Natural killer cell (primary cell): Measurements from ENCODE around the gene COL19A1. TPM values are rescaled to one million over a fixed set of nuclear protein-coding genes. Genes with fewer than 3 reads are reported as not detected.

Source experiments
- ATAC-seq, 3 donors: fragments of 150-1000 bp in 2 of 3; fragments of 200-7000 bp in 1 of 3; cut with Tn5 transposase; 1 replicate in 1 of 3; 2 replicates in 2 of 3; pipeline ENCODE4 v1.10.0; 2021; ENCODE audit warnings: mild to moderate bottlenecking in 2 of 3, moderate library complexity in 2 of 3
- DNase-seq, 2 donors: peaks; one replicate each; pipeline versions ENCODE4 v3.0.0 to v3.0.0-alpha.2; 2013 to 2021; ENCODE audit warnings: mixed read lengths in 1 of 2
- H3K27ac ChIP-seq: one replicate; pipeline ENCODE4 v1.5.1; 2013; ENCODE audit warnings: mild to moderate bottlenecking, low read length
- H3K27me3 ChIP-seq: one replicate; pipeline ENCODE4 v1.6.1; 2013; ENCODE audit warnings: low read length; ENCODE audit not compliant: control insufficient read depth, insufficient read depth
- H3K36me3 ChIP-seq: one replicate; pipeline ENCODE4 v1.6.1; 2013; ENCODE audit warnings: low read length; ENCODE audit not compliant: control insufficient read depth, insufficient read depth
- H3K4me1 ChIP-seq: one replicate; pipeline ENCODE4 v1.6.1; 2013; ENCODE audit warnings: low read length; ENCODE audit not compliant: control insufficient read depth, insufficient read depth
- H3K4me3 ChIP-seq: one replicate; pipeline ENCODE4 v1.5.1; 2013; ENCODE audit warnings: low read length
- H3K9me3 ChIP-seq: one replicate; pipeline ENCODE4 v1.6.1; 2013; ENCODE audit warnings: low read length; ENCODE audit not compliant: control insufficient read depth, insufficient read depth
- H3K27ac Mint-ChIP-seq, 2 donors: one replicate each; pipeline ENCODE4 v1.8.0; 2022; ENCODE audit warnings: mild to moderate bottlenecking in 2 of 2, mixed read lengths in 2 of 2, moderate library complexity in 1 of 2
- H3K27me3 Mint-ChIP-seq, 2 donors: one replicate each; pipeline ENCODE4 v1.8.0; 2022; ENCODE audit warnings: low read depth in 2 of 2, mixed read lengths in 2 of 2
- H3K36me3 Mint-ChIP-seq: one replicate; pipeline ENCODE4 v1.8.0; 2022; ENCODE audit warnings: mixed read lengths
- H3K4me1 Mint-ChIP-seq, 2 donors: one replicate each; pipeline ENCODE4 v1.8.0; 2022; ENCODE audit warnings: mixed read lengths in 2 of 2
- H3K4me3 Mint-ChIP-seq: one replicate; pipeline ENCODE4 v1.8.0; 2022; ENCODE audit warnings: mild to moderate bottlenecking, moderate library complexity, mixed read lengths
- H3K9me3 Mint-ChIP-seq, 2 donors: one replicate each; pipeline ENCODE4 v1.8.0; 2022; ENCODE audit warnings: mixed read lengths in 2 of 2
- WGBS: methylation state at CpG from one replicate; pipeline ENCODE4 v1.1.7; 2013; ENCODE audit warnings: missing lambda C conversion rate; ENCODE audit not compliant: insufficient coverage; 5-methylcytosine and 5-hydroxymethylcytosine counted together
- intact Hi-C: fragments of 100-400 bp; cut with micrococcal nuclease; formaldehyde crosslinking; loops from one replicate; pipeline ENCODE4 v1.14.2; 2022
- total RNA-seq, 4 donors: library from RNA; stranded (reverse); fragments of 120-200 nt in 1 of 4; gene quantifications; one replicate each; pipeline versions ENCODE4 v1.2.3 to v1.2.4, GENCODE V29; 2013 to 2022
- TF ChIP-seq, protein P1 (sequence below): fragments of 200-600 bp; IDR thresholded peaks from one replicate; pipeline ENCODE4 v1.8.0; 2022; ENCODE audit warnings: antibody characterized with exemption

Gene COL19A1
- total RNA-seq, 3 donors from 2014 or later (not counting 1 experiment from before 2014, with no cell fraction given): 0.07 to 0.33 (median 0.18) TPM

DNA sequence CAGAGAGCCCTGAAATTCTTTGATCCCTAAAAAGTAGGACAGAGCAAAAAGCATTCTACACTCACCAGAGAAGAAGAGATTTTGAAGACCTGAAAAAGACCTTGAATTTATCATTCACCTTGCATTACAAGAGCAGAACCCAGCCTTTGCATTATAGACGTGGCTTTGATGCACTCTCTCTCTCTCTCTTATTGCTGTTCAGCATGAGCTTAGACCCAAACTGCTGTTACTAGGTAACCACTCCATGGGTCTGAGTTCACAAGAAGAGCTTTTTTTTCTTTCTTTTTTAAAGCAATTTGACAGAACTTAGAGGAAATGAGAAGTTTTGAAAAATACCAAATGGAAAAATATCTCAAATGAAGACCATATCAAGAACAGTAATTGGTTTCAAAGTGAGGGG is 392.1 kb downstream of the COL19A1 start:
- WGBS: 32% methylated on average over 1 of the region's 1 CpG
- DNase-seq (no peak), ATAC-seq (no peak)
- Histone ChIP-seq H3K27ac (no peak overlapping the region), H3K9me3 (no peaks in the 10 kb centered on the region), H3K4me3 (no peak overlapping the region), H3K4me1 (no peaks in the 10 kb centered on the region), H3K36me3 (no peaks in the 10 kb centered on the region), H3K27me3 (no peaks in the 10 kb centered on the region)
- Mint-ChIP-seq H3K9me3 (no peaks in the 10 kb centered on the region), H3K27ac (no peak overlapping the region), H3K4me1 (no peaks in the 10 kb centered on the region), H3K36me3 (no peaks in the 10 kb centered on the region), H3K4me3 (no peak overlapping the region), H3K27me3 (no peaks in the 10 kb centered on the region)
- intact Hi-C loops: no loop called here
- TF ChIP-seq, protein P1, sequence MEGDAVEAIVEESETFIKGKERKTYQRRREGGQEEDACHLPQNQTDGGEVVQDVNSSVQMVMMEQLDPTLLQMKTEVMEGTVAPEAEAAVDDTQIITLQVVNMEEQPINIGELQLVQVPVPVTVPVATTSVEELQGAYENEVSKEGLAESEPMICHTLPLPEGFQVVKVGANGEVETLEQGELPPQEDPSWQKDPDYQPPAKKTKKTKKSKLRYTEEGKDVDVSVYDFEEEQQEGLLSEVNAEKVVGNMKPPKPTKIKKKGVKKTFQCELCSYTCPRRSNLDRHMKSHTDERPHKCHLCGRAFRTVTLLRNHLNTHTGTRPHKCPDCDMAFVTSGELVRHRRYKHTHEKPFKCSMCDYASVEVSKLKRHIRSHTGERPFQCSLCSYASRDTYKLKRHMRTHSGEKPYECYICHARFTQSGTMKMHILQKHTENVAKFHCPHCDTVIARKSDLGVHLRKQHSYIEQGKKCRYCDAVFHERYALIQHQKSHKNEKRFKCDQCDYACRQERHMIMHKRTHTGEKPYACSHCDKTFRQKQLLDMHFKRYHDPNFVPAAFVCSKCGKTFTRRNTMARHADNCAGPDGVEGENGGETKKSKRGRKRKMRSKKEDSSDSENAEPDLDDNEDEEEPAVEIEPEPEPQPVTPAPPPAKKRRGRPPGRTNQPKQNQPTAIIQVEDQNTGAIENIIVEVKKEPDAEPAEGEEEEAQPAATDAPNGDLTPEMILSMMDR: no peak

Other genes starting within 250 kb of the COL19A1 start
- 10 to 100 TPM; 41.0 to 43.1 (median 41.1) TPM for gene LMBRD1, start 69.5 kb upstream of the COL19A1 start, total RNA-seq